K562 (cell line): ENCODE data around the gene GEMIN7. TPM values are rescaled to one million over a fixed set of nuclear protein-coding genes. Genes with fewer than 3 reads are reported as not detected.

ENCODE experiments used
- ATAC-seq: fragments of 200-7000 bp; cut with Tn5 transposase; 3 replicates; pipeline ENCODE4 v1.9.1; 2020; ENCODE audit warnings: moderate library complexity
- BruUV-seq: library from RNA; stranded (reverse); fragments of 400-500 nt; replicated peaks from 2 replicates; lab custom pipeline; 2021; lab: Mats Ljungman, UMichigan
- CTCF ChIA-PET: fragments of 300-600 bp; formaldehyde crosslinking; extraction: SDS; loops from one replicate; lab custom pipeline; 2021; ENCODE audit warnings: low intra/inter-chr PET ratio; lab: Yijun Ruan, JAX
- POLR2A ChIA-PET: fragments of 300-600, 350-650 bp; sonication (Branson Sonifier 250); formaldehyde crosslinking; extraction: SDS; loops from one replicate; lab custom pipeline; 2021; ENCODE audit warnings: antibody characterized with exemption, inconsistent platforms; lab: Yijun Ruan, JAX
- DNase-seq, 4 experiments: peaks; one replicate each; pipeline versions ENCODE4 v3.0.0 to v3.0.0-alpha.2; 2011 to 2018; ENCODE audit warnings: low spot score in 3 of 4, mixed read lengths in 3 of 4; ENCODE audit errors: extremely low read depth in 1 of 4
- FAIRE-seq: peaks from 2 replicates; lab custom pipeline; 2011; peaks lifted over from hg19 to GRCh38; lab: Jason Lieb, UNC
- H2AFZ ChIP-seq: 2 replicates; pipeline ENCODE4 v1.6.0; 2011; ENCODE audit warnings: low read depth, low read length, control low read depth, inconsistent platforms
- H3K27ac ChIP-seq: fragments of 200-600 bp; 3 replicates; pipeline ENCODE4 v1.8.0; 2011; ENCODE audit warnings: low read depth, mild to moderate bottlenecking, control low read depth, inconsistent platforms, low read length, moderate library complexity, mixed read lengths; ENCODE audit errors: extremely low read depth
- H3K27me3 ChIP-seq, 2 experiments: fragments of 300-600 bp in 1 of 2; 2 replicates in 1 of 2; 3 replicates in 1 of 2; pipeline versions ENCODE4 v1.6.0 to v1.8.0; 2011; ENCODE audit warnings: inconsistent platforms in 2 of 2, low read length in 2 of 2, mild to moderate bottlenecking in 1 of 2, mixed read lengths in 1 of 2, moderate library complexity in 1 of 2; ENCODE audit not compliant: control insufficient read depth in 2 of 2, insufficient read depth in 2 of 2
- H3K36me3 ChIP-seq: fragments of 300-600 bp; 3 replicates; pipeline ENCODE4 v1.8.0; 2011; ENCODE audit warnings: mild to moderate bottlenecking, low read length, inconsistent platforms; ENCODE audit not compliant: control insufficient read depth, insufficient read depth
- H3K4me1 ChIP-seq, 2 experiments: fragments of 200-600 bp in 1 of 2; replicated peaks in 1 of 2; 2 replicates in 1 of 2; 3 replicates in 1 of 2; pipeline versions ENCODE4 v1.5.1 to v1.8.0; 2011; ENCODE audit warnings: inconsistent platforms in 2 of 2, low read length in 2 of 2, mild to moderate bottlenecking in 1 of 2, mixed read lengths in 1 of 2, moderate library complexity in 1 of 2; ENCODE audit not compliant: control insufficient read depth in 2 of 2, insufficient read depth in 2 of 2
- H3K4me2 ChIP-seq: 2 replicates; pipeline ENCODE4 v1.6.1; 2011; ENCODE audit warnings: low read length, control low read depth, inconsistent platforms, mixed read lengths; ENCODE audit not compliant: insufficient read depth
- H3K4me3 ChIP-seq: fragments of 200-600 bp; sonication (generic), shearing (Covaris generic); 2 replicates; pipeline ENCODE4 v1.5.1; 2016; ENCODE audit warnings: control low read depth, inconsistent platforms
- H3K79me2 ChIP-seq: fragments of 200-600 bp; 3 replicates; pipeline ENCODE4 v1.8.0; 2011; ENCODE audit warnings: low read length, inconsistent platforms; ENCODE audit not compliant: control insufficient read depth, insufficient read depth
- H3K9ac ChIP-seq, 2 experiments: 2 replicates each; pipeline versions ENCODE4 v1.6.0 to v1.6.1; 2011; ENCODE audit warnings: low read depth in 2 of 2, low read length in 2 of 2, control low read depth in 1 of 2, inconsistent platforms in 1 of 2, mild to moderate bottlenecking in 1 of 2, mixed read lengths in 1 of 2; ENCODE audit not compliant: insufficient read depth in 1 of 2
- H3K9me1 ChIP-seq: one replicate; pipeline ENCODE4 v1.6.0; 2011; ENCODE audit warnings: inconsistent platforms, mild to moderate bottlenecking, low read length, moderate library complexity; ENCODE audit not compliant: control insufficient read depth, insufficient read depth
- H3K9me3 ChIP-seq: replicated peaks from 2 replicates; pipeline ENCODE4 v1.5.1; 2011; ENCODE audit warnings: low read depth, low read length, inconsistent platforms; ENCODE audit not compliant: control insufficient read depth, insufficient read depth
- H4K20me1 ChIP-seq: replicated peaks from 2 replicates; pipeline ENCODE4 v1.6.1; 2011; ENCODE audit warnings: low read length, inconsistent platforms, mixed read lengths; ENCODE audit not compliant: control insufficient read depth, insufficient read depth
- BRCA1 ChIP-seq, 2 experiments: fragments of 450-650 bp in 1 of 2; sonication (generic) in 1 of 2; formaldehyde crosslinking in 1 of 2; IDR thresholded peaks; 2 replicates each; pipeline versions ENCODE4 v1.5.0 to v1.6.1; 2017 to 2020; ENCODE audit warnings: mild to moderate bottlenecking in 1 of 2, missing genetic modification reagents in 1 of 2
- BRD4 ChIP-seq: fragments of 200-600 bp; sonication (generic); IDR thresholded peaks from 2 replicates; pipeline ENCODE4 v1.6.1; 2017; ENCODE audit warnings: inconsistent platforms
- CHCHD3 ChIP-seq: fragments of 250-450 bp; sonication (Bioruptor Pico); IDR thresholded peaks from 2 replicates; pipeline ENCODE4 v2.1.2; 2022; ENCODE audit warnings: mild to moderate bottlenecking
- HCFC1 ChIP-seq: IDR thresholded peaks from 2 replicates; pipeline ENCODE4 v1.6.1; 2012; ENCODE audit warnings: low read depth, low read length, improper control_type of control experiment
- HDAC6 ChIP-seq: IDR thresholded peaks from 2 replicates; pipeline ENCODE4 v1.6.1; 2012; ENCODE audit warnings: low read depth, mild to moderate bottlenecking, control low read depth, inconsistent platforms, low read length, moderate library complexity
- HES1 ChIP-seq: fragments of 450-650 bp; IDR thresholded peaks from 2 replicates; pipeline ENCODE4 v1.6.1; 2016; ENCODE audit warnings: low read depth, mild to moderate bottlenecking, moderate library complexity
- ID3 ChIP-seq, 2 experiments: fragments of 250-450 bp in 1 of 2; fragments of 450-650 bp in 1 of 2; sonication (Bioruptor Pico) in 1 of 2; IDR thresholded peaks; 2 replicates each; pipeline versions ENCODE4 v1.6.1 to v1.8.0; 2016 to 2021; ENCODE audit warnings: mild to moderate bottlenecking in 2 of 2, moderate library complexity in 2 of 2, missing compliant biosample characterization in 1 of 2, missing genetic modification characterization in 1 of 2
- PML ChIP-seq: IDR thresholded peaks from 2 replicates; pipeline ENCODE4 v1.6.1; 2012; ENCODE audit warnings: low read length, inconsistent platforms
- TRIM28 ChIP-seq: fragments of 450-650 bp; IDR thresholded peaks from 2 replicates; pipeline ENCODE4 v1.6.1; 2017
- ZKSCAN3 ChIP-seq: fragments of 250-450 bp; sonication (Bioruptor Pico); IDR thresholded peaks from 2 replicates; pipeline ENCODE4 v1.4.0; 2020
- ZNF133 ChIP-seq: fragments of 250-450 bp; sonication (Bioruptor Pico); IDR thresholded peaks from 2 replicates; pipeline ENCODE4 v1.4.0; 2020; ENCODE audit warnings: mild to moderate bottlenecking
- ZNF224 ChIP-seq: sonication (generic); formaldehyde crosslinking; IDR thresholded peaks from 2 replicates; pipeline ENCODE4 v1.8.0; 2022; ENCODE audit warnings: mild to moderate bottlenecking, missing genetic modification reagents
- ZNF398 ChIP-seq: fragments of 250-450 bp; sonication (Bioruptor Pico); IDR thresholded peaks from 2 replicates; pipeline ENCODE4 v1.8.0; 2021; ENCODE audit warnings: moderate library complexity, mild to moderate bottlenecking, inconsistent platforms
- ZNF766 ChIP-seq: fragments of 200-800 bp; sonication (Bioruptor generic); conservative IDR thresholded peaks from 2 replicates; pipeline ENCODE4 v1.6.1; 2016; ENCODE audit warnings: missing genetic modification characterization, missing compliant biosample characterization
- WGBS: fragments of 100-300 bp; shearing (Covaris generic); methylation state at CpG from one replicate; pipeline ENCODE4 v1.1.6; 2016; ENCODE audit warnings: low coverage, mixed read lengths; ENCODE audit not compliant: insufficient coverage; ENCODE audit errors: missing lambda C conversion rate; 5-methylcytosine and 5-hydroxymethylcytosine counted together
- in situ Hi-C: fragments of 300-500 bp; cut with MboI; formaldehyde crosslinking; loops from 4 replicates; pipeline ENCODE4 v1.15.0; 2018; ENCODE audit warnings: inconsistent platforms, mixed read lengths
- intact Hi-C: fragments of 100-400 bp; cut with micrococcal nuclease; formaldehyde crosslinking; loops from 2 replicates; pipeline ENCODE4 v1.14.2; 2022
- polyA plus RNA-seq, 8 experiments: library from polyadenylated mRNA; depleted of rRNA in 4 of 8; stranded (reverse) in 5 of 8; unstranded in 3 of 8; fragments of >200 nt; fragmentation: Nextera tagmentation in 2 of 8; fragmentation: Illumina TruSeq in 1 of 8; extraction: Ambion mirVana in 2 of 8; extraction: Trizol in 1 of 8; gene quantifications; 2 replicates each; pipeline versions ENCODE4 v1.2.1 to v1.2.3, GENCODE V29; 2011 to 2014; ENCODE audit warnings: inconsistent platforms in 1 of 8, missing spikeins in 1 of 8
- total RNA-seq, 7 experiments: library from RNA; depleted of rRNA in 6 of 7; stranded (reverse); fragments of >200 nt in 6 of 7; fragmentation: Illumina TruSeq in 2 of 7; extraction: Trizol in 2 of 7; gene quantifications; 2 replicates each; pipeline versions ENCODE4 v1.2.1 to v1.2.3, GENCODE V29; 2011 to 2021; ENCODE audit warnings: low replicate concordance in 1 of 7

The GEMIN7 gene
- total and polyA plus RNA-seq, 9 of the 15 experiments (the other 6 are each of a cell fraction or from before 2014, with no cell fraction given): 23.1 to 124 (median 54.9) TPM

GRCh38 chr19:45121827-45122345, 42.8 kb downstream of the GEMIN7 start (continued):
- TF ChIP-seq ZKSCAN3 (CRISPR knock-in tag) (no peak), ZNF766 (CRISPR knock-in tag) (no peak), HES1 (no peak), BRCA1 (IDR thresholded peaks at IDR 0.05) (no peak), BRCA1 (CRISPR knock-in tag; IDR thresholded peaks at IDR 0.05) (no peak)
- TF ChIP-seq, all 486 proteins: peak for 0

GRCh38 chr19:45122832-45123231, 43.8 kb downstream of the GEMIN7 start:
- intact Hi-C loops: no loop called here
- CTCF ChIA-PET: no interaction called here
- Histone ChIP-seq H3K9ac (no peak overlapping the region), H3K9me3 (no peaks in the 10 kb centered on the region), H4K20me1 (peaks cover 43% of the 10 kb centered on the region), H3K27ac (no peak overlapping the region), H3K9me1 (peaks cover 7% of the 10 kb centered on the region), H2AFZ (no peak overlapping the region), H3K4me3 (no peak overlapping the region), H3K36me3 (peaks cover 11% of the 10 kb centered on the region; the same call in 2 of the 3 replicates), H3K4me2 (no peak overlapping the region), H3K4me1 (peaks cover 10 to 28% of the 10 kb centered on the region in 2 experiments), H3K27me3 (no peaks in the 10 kb centered on the region), H3K79me2 (peaks cover 46% of the 10 kb centered on the region)
- ATAC-seq: no peak
- FAIRE-seq: no peak
- POLR2A ChIA-PET: interaction anchor here (0.8 to 1.3 kb wide), 2 partner anchors 12 to 25 kb away, joined by 3 to 4 read pairs; no protein-coding TSS in a partner anchor
- no peak for TF ChIP-seq BRD4
- no peak for TF ChIP-seq ZNF224 (CRISPR knock-in tag)
- no peak for TF ChIP-seq CHCHD3 (CRISPR knock-in tag)
- no peak for TF ChIP-seq HCFC1
- TF ChIP-seq ID3 (CRISPR knock-in tag; IDR thresholded peaks at IDR 0.05): no peak
- no peak for TF ChIP-seq ID3 (tag; IDR thresholded peaks at IDR 0.05)
- TF ChIP-seq ZNF133 (CRISPR knock-in tag): no peak
- TF ChIP-seq ZNF398 (CRISPR knock-in tag): no peak
- TF ChIP-seq HDAC6: no peak
- no peak for TF ChIP-seq BRCA1 (IDR thresholded peaks at IDR 0.05)
- no peak for TF ChIP-seq BRCA1 (CRISPR knock-in tag; IDR thresholded peaks at IDR 0.05)
- no peak for TF ChIP-seq PML
- TF ChIP-seq TRIM28: no peak
- 78% methylated on average over 6 of the region's 6 CpGs for WGBS
- in situ Hi-C loops: no loop called here
- no TSS peak for BruUV-seq
- DNase-seq: no peak
